CD4-positive, CD25-positive, alpha-beta regulatory T cell (primary cell): ENCODE measurements around the gene SLC41A3. TPM values are rescaled to one million over a fixed set of nuclear protein-coding genes. Genes with fewer than 3 reads are reported as not detected.

Source experiments
- ATAC-seq, 2 donors: fragments of 150-1000 bp; cut with Tn5 transposase; one replicate each; pipeline ENCODE4 v1.10.0; 2021; ENCODE audit warnings: low read depth in 2 of 2, moderate number of reproducible peaks in 2 of 2, moderate library complexity in 1 of 2
- DNase-seq, 3 donors: peaks; one replicate each; pipeline versions ENCODE4 v3.0.0 to v3.0.0-alpha.2; 2012 to 2022; ENCODE audit warnings: mixed read lengths in 1 of 3
- H3K27ac ChIP-seq: one replicate; pipeline ENCODE4 v1.7.0; 2013; ENCODE audit warnings: mild to moderate bottlenecking, low read length; ENCODE audit not compliant: insufficient read depth, poor library complexity, severe bottlenecking
- H3K27me3 ChIP-seq: one replicate; pipeline ENCODE4 v1.7.0; 2013; ENCODE audit warnings: low read length; ENCODE audit not compliant: control insufficient read depth, insufficient read depth
- H3K36me3 ChIP-seq: one replicate; pipeline ENCODE4 v1.7.0; 2013; ENCODE audit warnings: mild to moderate bottlenecking, low read length, moderate library complexity; ENCODE audit not compliant: control insufficient read depth, insufficient read depth
- H3K4me1 ChIP-seq: 2 replicates; pipeline ENCODE4 v1.7.0; 2013; ENCODE audit warnings: mild to moderate bottlenecking, low read length; ENCODE audit not compliant: insufficient read depth, control insufficient read depth, poor library complexity, severe bottlenecking
- H3K4me3 ChIP-seq: one replicate; pipeline ENCODE4 v1.7.0; 2013; ENCODE audit warnings: low read depth, mild to moderate bottlenecking, low read length, moderate library complexity
- H3K9me3 ChIP-seq, 2 experiments: 1 replicate in 1 of 2; 2 replicates in 1 of 2; pipeline ENCODE4 v1.7.0; 2013; ENCODE audit warnings: low read length in 2 of 2, mild to moderate bottlenecking in 1 of 2, moderate library complexity in 1 of 2; ENCODE audit not compliant: control insufficient read depth in 2 of 2
- H3K27ac Mint-ChIP-seq, 3 donors: one replicate each; pipeline ENCODE4 v1.8.0; 2020 to 2022; ENCODE audit warnings: mild to moderate bottlenecking in 3 of 3, mixed read lengths in 3 of 3, moderate library complexity in 2 of 3
- H3K27me3 Mint-ChIP-seq: one replicate; pipeline ENCODE4 v1.8.0; 2022; ENCODE audit warnings: mild to moderate bottlenecking, mixed read lengths
- H3K36me3 Mint-ChIP-seq: one replicate; pipeline ENCODE4 v1.8.0; 2020; ENCODE audit warnings: mixed read lengths
- H3K4me1 Mint-ChIP-seq, 4 donors: one replicate each; pipeline ENCODE4 v1.8.0; 2020 to 2022; ENCODE audit warnings: mixed read lengths in 4 of 4, mild to moderate bottlenecking in 1 of 4
- H3K4me3 Mint-ChIP-seq, 4 donors: one replicate each; pipeline ENCODE4 v1.8.0; 2020 to 2022; ENCODE audit warnings: mild to moderate bottlenecking in 4 of 4, mixed read lengths in 4 of 4, moderate library complexity in 3 of 4
- H3K9me3 Mint-ChIP-seq, 7 donors: one replicate each; pipeline ENCODE4 v1.8.0; 2020 to 2022; ENCODE audit warnings: mixed read lengths in 7 of 7, mild to moderate bottlenecking in 3 of 7, moderate library complexity in 2 of 7
- polyA plus RNA-seq, 4 donors: library from polyadenylated mRNA; unstranded; fragments of 300-500 nt; fragmentation: Illumina TruSeq; gene quantifications; one replicate each; pipeline ENCODE4 v1.2.3, GENCODE V29; 2021
- total RNA-seq: library from RNA; stranded (reverse); gene quantifications from one replicate; pipeline ENCODE4 v1.2.3, GENCODE V29; 2022

The SLC41A3 gene
- 40.3 TPM for total RNA-seq
- 10 to 100 TPM; 31.2 to 51.3 (median 38.2) TPM for polyA plus RNA-seq

DNA sequence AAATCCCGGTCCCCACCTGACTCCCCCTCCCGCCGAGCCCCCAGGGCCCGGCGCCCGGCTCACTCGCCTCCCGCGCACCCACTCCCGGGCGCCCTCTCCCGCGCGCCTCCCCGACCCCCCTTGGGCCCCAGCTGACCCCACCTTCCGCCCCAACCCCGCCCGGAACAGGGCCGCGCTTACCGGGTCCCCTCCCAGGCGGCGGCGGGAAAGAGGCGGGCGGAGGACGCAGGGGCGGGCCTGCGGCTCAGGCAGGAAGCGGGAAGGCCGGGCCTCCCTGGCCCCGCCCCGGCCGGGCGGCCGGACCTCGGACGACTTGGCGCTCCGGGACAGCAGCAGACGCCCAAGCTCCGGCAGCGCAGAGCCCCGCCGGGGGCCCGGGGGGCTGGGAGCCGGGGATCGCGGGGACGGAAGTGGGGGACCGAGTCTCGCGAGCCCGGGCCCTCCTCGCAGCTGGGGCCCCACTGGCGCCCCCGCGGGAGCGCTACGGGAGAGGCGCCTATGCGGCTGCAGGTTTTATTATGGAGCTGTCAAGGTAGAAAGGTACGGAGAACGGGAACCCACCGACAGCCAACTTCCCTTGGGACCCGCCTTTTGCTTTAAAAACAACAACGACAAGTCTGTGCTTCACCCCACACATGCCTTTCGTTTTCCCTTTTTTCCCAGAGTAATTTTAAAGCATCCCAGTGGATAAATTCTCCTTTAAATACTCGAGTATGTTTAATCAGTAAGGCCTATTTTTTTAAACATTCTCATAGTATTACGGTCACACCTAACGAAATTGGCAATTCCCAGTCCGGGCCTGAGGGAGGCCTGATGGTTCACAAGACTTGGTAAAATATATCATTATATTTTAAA is at the start of gene SLC41A3:
SLC41A3 (minus strand) TSS at position 212 of the 855 bp plus-strand sequence. CDS start 15,905 bp downstream, outside the sequence.
- Histone ChIP-seq H3K4me1 (peaks cover 16% of the 10 kb centered on the region), H3K27me3 (no peaks in the 10 kb centered on the region), H3K9me3 (no peaks in the 10 kb centered on the region), H3K4me3 (peak within 1 kb of the TSS; percentile 84), H3K36me3 (no peaks in the 10 kb centered on the region), H3K27ac (peak within 1 kb of the TSS; percentile 91)
- Mint-ChIP-seq H3K36me3 (peaks cover 3% of the 10 kb centered on the region), H3K4me1 (peaks cover 15 to 42% (median 22%) of the 10 kb centered on the region in 4 donors), H3K4me3 (peak within 1 kb of the TSS; percentile 88 to 94 (median 92)), H3K27ac (peak within 1 kb of the TSS; percentile 89 to 98 (median 91)), H3K9me3 (peaks cover 0 to 3% (median 0%) of the 10 kb centered on the region in 7 donors), H3K27me3 (no peaks in the 10 kb centered on the region)
- ATAC-seq: peak; percentile 87 to 89
- DNase-seq: peak; percentile 80 to 92 (median 83)

DNA sequence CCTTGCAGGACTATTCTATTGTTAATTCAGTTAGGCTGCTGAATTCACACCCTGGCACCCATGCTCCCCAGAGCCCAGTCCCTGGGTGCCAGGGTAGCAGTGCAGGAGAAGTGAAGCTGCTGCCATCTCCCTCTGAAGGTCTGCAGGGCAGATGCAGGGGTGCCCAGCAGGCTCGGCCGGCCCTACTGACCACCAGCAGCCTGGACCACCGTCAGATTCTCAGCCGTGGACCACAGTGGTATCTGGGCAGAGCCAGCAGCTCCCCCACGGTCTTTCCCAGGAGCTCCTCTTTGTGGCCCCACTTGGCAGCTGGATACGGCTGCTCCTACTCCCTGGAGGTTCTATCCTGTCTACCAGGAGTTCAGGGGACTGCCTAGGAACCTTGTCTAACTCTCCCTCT is 49.7 kb upstream of the SLC41A3 start:
- no peak overlapping the region for H3K4me3 Mint-ChIP-seq
- H3K27me3 Mint-ChIP-seq: peaks cover 20% of the 10 kb centered on the region

GRCh38 chr3:126132751-126133511 is 49.0 kb upstream of the SLC41A3 start:
- no peak for DNase-seq

More for the DNA sequence above, 49.7 kb upstream of the SLC41A3 start:
- no peaks in the 10 kb centered on the region for H3K4me1 Mint-ChIP-seq
- H3K9me3 ChIP-seq: no peaks in the 10 kb centered on the region
- H3K4me3 ChIP-seq: no peak overlapping the region
- ATAC-seq (no peak), DNase-seq (no peak)
- no peaks in the 10 kb centered on the region for H3K9me3 Mint-ChIP-seq
- no peak overlapping the region for H3K27ac ChIP-seq
- H3K27ac Mint-ChIP-seq: no peak overlapping the region
- peaks cover 4% of the 10 kb centered on the region for H3K4me1 ChIP-seq
- no peaks in the 10 kb centered on the region for H3K36me3 Mint-ChIP-seq
- H3K36me3 ChIP-seq: no peaks in the 10 kb centered on the region
- peaks cover 3% of the 10 kb centered on the region for H3K27me3 ChIP-seq

GRCh38 chr3:126131881-126132750 is 48.2 kb upstream of the SLC41A3 start:
- Mint-ChIP-seq H3K4me1 (no peaks in the 10 kb centered on the region), H3K36me3 (no peaks in the 10 kb centered on the region), H3K9me3 (no peaks in the 10 kb centered on the region), H3K27me3 (peaks cover 17% of the 10 kb centered on the region), H3K27ac (no peak overlapping the region), H3K4me3 (no peak overlapping the region)
- Histone ChIP-seq H3K4me1 (peaks cover 4% of the 10 kb centered on the region), H3K27me3 (no peaks in the 10 kb centered on the region), H3K36me3 (no peaks in the 10 kb centered on the region), H3K9me3 (no peaks in the 10 kb centered on the region), H3K27ac (no peak overlapping the region), H3K4me3 (no peak overlapping the region)
- ATAC-seq (no peak), DNase-seq (no peak)

More at GRCh38 chr3:126132751-126133511, 49.0 kb upstream of the SLC41A3 start:
- Histone ChIP-seq H3K9me3 (no peaks in the 10 kb centered on the region), H3K4me3 (no peak overlapping the region), H3K36me3 (no peaks in the 10 kb centered on the region), H3K27me3 (no peaks in the 10 kb centered on the region), H3K4me1 (peaks cover 4% of the 10 kb centered on the region), H3K27ac (no peak overlapping the region)
- ATAC-seq: no peak
- Mint-ChIP-seq H3K27me3 (peaks cover 17% of the 10 kb centered on the region), H3K4me3 (no peak overlapping the region), H3K4me1 (no peaks in the 10 kb centered on the region), H3K9me3 (no peaks in the 10 kb centered on the region), H3K36me3 (no peaks in the 10 kb centered on the region), H3K27ac (no peak overlapping the region)

- no peak for ATAC-seq
- H3K27ac ChIP-seq: no peak overlapping the region
- H3K4me3 Mint-ChIP-seq: no peak overlapping the region
These were observed 47.2 kb upstream of the SLC41A3 start for GRCh38 chr3:126130981-126131745.

DNA sequence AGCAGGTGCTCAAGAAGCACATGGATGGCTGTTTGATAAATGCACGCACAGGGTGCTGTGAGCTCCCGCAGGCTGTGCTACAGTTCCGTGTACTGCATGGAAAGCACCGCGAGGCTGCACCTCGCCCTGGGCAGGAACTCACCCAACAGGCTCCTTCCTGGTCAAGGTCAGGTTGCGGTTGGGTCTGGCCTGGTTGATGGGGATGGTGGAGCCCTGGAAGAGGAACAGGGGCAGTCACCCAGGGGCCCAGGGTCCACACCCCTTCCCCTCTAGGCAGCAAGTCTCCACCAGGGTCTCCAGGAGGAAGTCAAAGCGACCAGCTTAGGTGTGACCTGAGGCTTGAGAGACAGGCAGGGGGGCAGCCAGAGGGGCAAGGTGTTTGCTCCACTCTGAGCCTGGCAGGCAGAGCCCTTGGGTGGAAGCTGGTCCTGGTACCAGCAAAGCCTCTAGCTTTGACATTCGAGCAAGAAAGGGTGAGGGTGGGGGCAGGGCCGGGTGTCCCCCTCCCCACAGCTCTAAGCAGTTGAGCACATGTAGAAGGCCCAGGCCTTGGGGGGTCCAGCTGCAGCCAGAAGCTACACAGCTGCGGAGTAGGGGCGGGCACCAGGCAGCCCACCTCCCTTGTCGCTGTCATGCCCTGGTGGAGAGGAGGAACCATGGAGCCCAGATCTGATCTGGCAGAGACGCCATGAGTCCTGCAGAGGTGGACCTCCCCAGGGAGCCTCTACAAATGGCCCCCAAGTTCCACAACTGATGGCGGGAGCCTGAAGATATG is 46.3 kb upstream of the SLC41A3 start:
- no peaks in the 10 kb centered on the region for H3K27me3 ChIP-seq
- no peak for ATAC-seq
- no peaks in the 10 kb centered on the region for H3K9me3 ChIP-seq
- Mint-ChIP-seq H3K9me3 (no peaks in the 10 kb centered on the region), H3K27ac (no peak overlapping the region), H3K27me3 (peaks cover 13% of the 10 kb centered on the region), H3K4me1 (no peaks in the 10 kb centered on the region), H3K4me3 (no peak overlapping the region), H3K36me3 (no peaks in the 10 kb centered on the region)
- no peak for DNase-seq
- no peaks in the 10 kb centered on the region for H3K36me3 ChIP-seq
- H3K4me1 ChIP-seq: peaks cover 4% of the 10 kb centered on the region
- H3K4me3 ChIP-seq: no peak overlapping the region
- no peak overlapping the region for H3K27ac ChIP-seq

More at GRCh38 chr3:126130981-126131745, 47.2 kb upstream of the SLC41A3 start:
- Histone ChIP-seq H3K4me1 (peaks cover 4% of the 10 kb centered on the region), H3K36me3 (no peaks in the 10 kb centered on the region), H3K9me3 (no peaks in the 10 kb centered on the region), H3K27me3 (no peaks in the 10 kb centered on the region), H3K4me3 (no peak overlapping the region)
- DNase-seq: no peak
- H3K4me1 Mint-ChIP-seq: no peaks in the 10 kb centered on the region
- H3K9me3 Mint-ChIP-seq: no peaks in the 10 kb centered on the region
- H3K36me3 Mint-ChIP-seq: no peaks in the 10 kb centered on the region
- peaks cover 17% of the 10 kb centered on the region for H3K27me3 Mint-ChIP-seq
- no peak overlapping the region for H3K27ac Mint-ChIP-seq
